B cell (primary cell): ENCODE measurements around the gene PAN3.

Experiments
- EZH2 ChIP-seq: IDR thresholded peaks from 2 replicates; pipeline ENCODE4 v1.6.1; 2012; ENCODE audit warnings: borderline replicate concordance, low read depth, mild to moderate bottlenecking, moderate library complexity, low read length; ENCODE audit not compliant: insufficient read depth, poor library complexity, severe bottlenecking
- TF ChIP-seq, protein P1 (sequence below): fragments of 200-600 bp; IDR thresholded peaks from one replicate; pipeline ENCODE4 v1.8.0; 2022; ENCODE audit warnings: antibody characterized with exemption, mild to moderate bottlenecking

DNA sequence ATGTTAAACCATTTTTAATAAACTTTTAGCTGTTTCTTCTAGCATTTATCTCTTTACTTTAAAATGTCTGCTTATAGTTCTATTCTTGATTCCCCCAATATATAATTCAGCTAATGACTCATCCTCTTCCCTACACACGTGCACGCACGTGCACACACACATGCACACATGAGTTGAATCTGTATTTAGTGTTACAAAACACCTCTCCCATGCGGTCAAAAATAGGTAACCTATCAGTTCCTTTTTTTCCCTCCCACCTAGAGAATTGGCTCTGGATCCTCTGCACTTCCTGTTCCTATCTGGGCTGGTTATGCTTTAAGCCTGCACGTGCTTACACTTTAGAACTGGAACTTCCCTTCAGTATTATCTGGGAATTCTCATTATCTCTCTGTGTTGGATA lies 144.1 kb downstream of the PAN3 start:
- TF ChIP-seq, protein P1, sequence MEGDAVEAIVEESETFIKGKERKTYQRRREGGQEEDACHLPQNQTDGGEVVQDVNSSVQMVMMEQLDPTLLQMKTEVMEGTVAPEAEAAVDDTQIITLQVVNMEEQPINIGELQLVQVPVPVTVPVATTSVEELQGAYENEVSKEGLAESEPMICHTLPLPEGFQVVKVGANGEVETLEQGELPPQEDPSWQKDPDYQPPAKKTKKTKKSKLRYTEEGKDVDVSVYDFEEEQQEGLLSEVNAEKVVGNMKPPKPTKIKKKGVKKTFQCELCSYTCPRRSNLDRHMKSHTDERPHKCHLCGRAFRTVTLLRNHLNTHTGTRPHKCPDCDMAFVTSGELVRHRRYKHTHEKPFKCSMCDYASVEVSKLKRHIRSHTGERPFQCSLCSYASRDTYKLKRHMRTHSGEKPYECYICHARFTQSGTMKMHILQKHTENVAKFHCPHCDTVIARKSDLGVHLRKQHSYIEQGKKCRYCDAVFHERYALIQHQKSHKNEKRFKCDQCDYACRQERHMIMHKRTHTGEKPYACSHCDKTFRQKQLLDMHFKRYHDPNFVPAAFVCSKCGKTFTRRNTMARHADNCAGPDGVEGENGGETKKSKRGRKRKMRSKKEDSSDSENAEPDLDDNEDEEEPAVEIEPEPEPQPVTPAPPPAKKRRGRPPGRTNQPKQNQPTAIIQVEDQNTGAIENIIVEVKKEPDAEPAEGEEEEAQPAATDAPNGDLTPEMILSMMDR: no peak
- TF ChIP-seq EZH2: no peak
